ENCODE results near the gene DYRK2. TPM values are rescaled to one million over a fixed set of nuclear protein-coding genes. Genes with fewer than 3 reads are reported as not detected.

The DYRK2 gene
- total RNA-seq, 3 donors from 2014 or later (not counting 1 experiment from before 2014, with no cell fraction given): 88.1 to 108 (median 108) TPM

DNA sequence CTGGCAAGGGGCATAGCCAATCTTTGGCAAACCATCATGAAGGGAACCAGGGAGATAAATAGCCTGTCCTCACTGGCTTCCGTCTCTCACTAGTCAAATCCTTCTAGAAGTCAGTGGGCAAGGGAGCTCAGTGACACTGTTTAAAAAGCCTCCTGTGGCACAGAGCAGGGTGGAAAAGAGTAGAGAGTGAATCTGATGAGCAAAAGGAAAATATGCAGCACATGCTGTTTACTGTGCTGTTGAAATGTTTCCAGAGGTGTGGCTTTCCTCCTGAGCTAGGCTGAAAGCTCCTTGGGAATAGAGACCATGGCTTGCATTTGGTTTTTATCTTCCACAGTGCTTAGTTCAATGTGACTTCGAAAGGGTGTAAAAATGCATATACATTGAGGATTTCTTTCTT is 7.7 kb upstream of the DYRK2 start:
- ATAC-seq (no peak), DNase-seq (no peak)
- no peak overlapping the region for H3K4me3 ChIP-seq (ENCODE audit: low read length)
- WGBS (ENCODE audit: insufficient coverage): 100% methylated on average over 2 of the region's 2 CpGs
- H3K27me3 Mint-ChIP-seq (ENCODE audit: low read depth in 2 of 2): peaks cover 0 to 7% of the 10 kb centered on the region in 2 donors
- no peaks in the 10 kb centered on the region for H3K9me3 Mint-ChIP-seq
- no peak overlapping the region for H3K27ac Mint-ChIP-seq
- H3K9me3 ChIP-seq (ENCODE audit: control insufficient read depth, insufficient read depth, low read length): no peaks in the 10 kb centered on the region
- peaks cover 0 to 10% of the 10 kb centered on the region in 2 donors for H3K4me1 Mint-ChIP-seq
- H3K36me3 Mint-ChIP-seq: no peaks in the 10 kb centered on the region
- H3K27ac ChIP-seq (ENCODE audit: low read length): no peak overlapping the region
- no peak overlapping the region for H3K4me3 Mint-ChIP-seq
- H3K4me1 ChIP-seq (ENCODE audit: control insufficient read depth, insufficient read depth, low read length): no peaks in the 10 kb centered on the region
- H3K36me3 ChIP-seq (ENCODE audit: control insufficient read depth, insufficient read depth, low read length): no peaks in the 10 kb centered on the region
- H3K27me3 ChIP-seq (ENCODE audit: control insufficient read depth, insufficient read depth, low read length): no peaks in the 10 kb centered on the region
- intact Hi-C loops (cut with micrococcal nuclease): no loop called here
- TF ChIP-seq, protein P1, sequence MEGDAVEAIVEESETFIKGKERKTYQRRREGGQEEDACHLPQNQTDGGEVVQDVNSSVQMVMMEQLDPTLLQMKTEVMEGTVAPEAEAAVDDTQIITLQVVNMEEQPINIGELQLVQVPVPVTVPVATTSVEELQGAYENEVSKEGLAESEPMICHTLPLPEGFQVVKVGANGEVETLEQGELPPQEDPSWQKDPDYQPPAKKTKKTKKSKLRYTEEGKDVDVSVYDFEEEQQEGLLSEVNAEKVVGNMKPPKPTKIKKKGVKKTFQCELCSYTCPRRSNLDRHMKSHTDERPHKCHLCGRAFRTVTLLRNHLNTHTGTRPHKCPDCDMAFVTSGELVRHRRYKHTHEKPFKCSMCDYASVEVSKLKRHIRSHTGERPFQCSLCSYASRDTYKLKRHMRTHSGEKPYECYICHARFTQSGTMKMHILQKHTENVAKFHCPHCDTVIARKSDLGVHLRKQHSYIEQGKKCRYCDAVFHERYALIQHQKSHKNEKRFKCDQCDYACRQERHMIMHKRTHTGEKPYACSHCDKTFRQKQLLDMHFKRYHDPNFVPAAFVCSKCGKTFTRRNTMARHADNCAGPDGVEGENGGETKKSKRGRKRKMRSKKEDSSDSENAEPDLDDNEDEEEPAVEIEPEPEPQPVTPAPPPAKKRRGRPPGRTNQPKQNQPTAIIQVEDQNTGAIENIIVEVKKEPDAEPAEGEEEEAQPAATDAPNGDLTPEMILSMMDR (IDR thresholded peaks at IDR 0.05): no peak

- H3K27ac Mint-ChIP-seq: no peak overlapping the region
- WGBS (ENCODE audit: insufficient coverage): 90% methylated on average over 5 of the region's 7 CpGs
- H3K4me1 Mint-ChIP-seq: peaks cover 16 to 19% of the 10 kb centered on the region in 2 donors
- peaks cover 14% of the 10 kb centered on the region for H3K4me1 ChIP-seq (ENCODE audit: control insufficient read depth, insufficient read depth, low read length)
- H3K4me3 Mint-ChIP-seq: no peak overlapping the region
- no peaks in the 10 kb centered on the region for H3K36me3 Mint-ChIP-seq
- ATAC-seq (no peak), DNase-seq (no peak)
- H3K9me3 ChIP-seq (ENCODE audit: control insufficient read depth, insufficient read depth, low read length): no peaks in the 10 kb centered on the region
- intact Hi-C loops (cut with micrococcal nuclease): loop anchor here (5.0 kb wide), 1 partner anchor 203 kb away; no protein-coding TSS in a partner anchor
- H3K27me3 ChIP-seq (ENCODE audit: control insufficient read depth, insufficient read depth, low read length): no peaks in the 10 kb centered on the region
- H3K36me3 ChIP-seq (ENCODE audit: control insufficient read depth, insufficient read depth, low read length): no peaks in the 10 kb centered on the region
- no peak overlapping the region for H3K27ac ChIP-seq (ENCODE audit: low read length)
- no peak overlapping the region for H3K4me3 ChIP-seq (ENCODE audit: low read length)
- peaks cover 0 to 4% of the 10 kb centered on the region in 2 donors for H3K27me3 Mint-ChIP-seq (ENCODE audit: low read depth in 2 of 2)
- no peaks in the 10 kb centered on the region for H3K9me3 Mint-ChIP-seq
- TF ChIP-seq, protein P1 (IDR thresholded peaks at IDR 0.05): no peak
These were observed 3.4 kb upstream of the DYRK2 start for GRCh38 chr12:67645126-67645525.

- Histone ChIP-seq H3K36me3 (ENCODE audit: control insufficient read depth, insufficient read depth, low read length) (no peaks in the 10 kb centered on the region), H3K27me3 (ENCODE audit: control insufficient read depth, insufficient read depth, low read length) (no peaks in the 10 kb centered on the region), H3K27ac (ENCODE audit: low read length) (no peak overlapping the region), H3K4me3 (ENCODE audit: low read length) (no peak overlapping the region), H3K9me3 (ENCODE audit: control insufficient read depth, insufficient read depth, low read length) (no peaks in the 10 kb centered on the region), H3K4me1 (ENCODE audit: control insufficient read depth, insufficient read depth, low read length) (peaks cover 18% of the 10 kb centered on the region)
- no peaks in the 10 kb centered on the region for H3K36me3 Mint-ChIP-seq
- H3K27me3 Mint-ChIP-seq (ENCODE audit: low read depth in 2 of 2): peaks cover 0 to 4% of the 10 kb centered on the region in 2 donors
- DNase-seq (no peak), ATAC-seq (no peak)
- no peaks in the 10 kb centered on the region for H3K9me3 Mint-ChIP-seq
- H3K27ac Mint-ChIP-seq: no peak overlapping the region
- TF ChIP-seq, protein P1 (IDR thresholded peaks at IDR 0.05): no peak
- intact Hi-C loops (cut with micrococcal nuclease): loop anchor here (5.0 kb wide), 1 partner anchor 203 kb away; no protein-coding TSS in a partner anchor
- H3K4me1 Mint-ChIP-seq: peaks cover 16 to 24% of the 10 kb centered on the region in 2 donors
- H3K4me3 Mint-ChIP-seq: no peak overlapping the region
These were observed 2.9 kb upstream of the DYRK2 start for GRCh38 chr12:67645601-67646000.

- Mint-ChIP-seq H3K4me3 (peak overlapping the region; percentile 82), H3K27me3 (ENCODE audit: low read depth in 2 of 2) (peaks cover 0 to 4% of the 10 kb centered on the region in 2 donors), H3K4me1 (peaks cover 26 to 36% of the 10 kb centered on the region in 2 donors), H3K9me3 (no peaks in the 10 kb centered on the region), H3K36me3 (no peaks in the 10 kb centered on the region), H3K27ac (peak overlapping the region; percentile 48 to 89)
- no peak overlapping the region for H3K27ac ChIP-seq (ENCODE audit: low read length)
- TF ChIP-seq, protein P1 (IDR thresholded peaks at IDR 0.05): no peak
- intact Hi-C loops (cut with micrococcal nuclease): loop anchor here (5.0 kb wide), 1 partner anchor 204 kb away; no protein-coding TSS in a partner anchor
- H3K4me3 ChIP-seq (ENCODE audit: low read length): no peak overlapping the region
- peaks cover 2% of the 10 kb centered on the region for H3K36me3 ChIP-seq (ENCODE audit: control insufficient read depth, insufficient read depth, low read length)
- no peaks in the 10 kb centered on the region for H3K9me3 ChIP-seq (ENCODE audit: control insufficient read depth, insufficient read depth, low read length)
- ATAC-seq (no peak), DNase-seq (no peak)
- H3K4me1 ChIP-seq (ENCODE audit: control insufficient read depth, insufficient read depth, low read length): peaks cover 25% of the 10 kb centered on the region
- H3K27me3 ChIP-seq (ENCODE audit: control insufficient read depth, insufficient read depth, low read length): no peaks in the 10 kb centered on the region
- WGBS (ENCODE audit: insufficient coverage): 91% methylated on average over 4 of the region's 4 CpGs
These were observed 1.8 kb upstream of the DYRK2 start for GRCh38 chr12:67646775-67647174.
